OCI-LY7 (cell line): Measurements from ENCODE around the gene SLC9A3. TPM values are rescaled to one million over a fixed set of nuclear protein-coding genes. Genes with fewer than 3 reads are reported as not detected.

Experiments
- BruUV-seq: library from RNA; stranded (reverse); fragments of 400-500 nt; replicated peaks from 2 replicates; lab custom pipeline; 2021; lab: Mats Ljungman, UMichigan
- CTCF ChIA-PET: fragments of 300-600 bp; sonication (Branson Sonifier 250); formaldehyde crosslinking; loops from one replicate; lab custom pipeline; 2022; ENCODE audit warnings: antibody characterized with exemption; ENCODE audit not compliant: unreplicated experiment; lab: Charles Lee
- POLR2A ChIA-PET: fragments of 300-600 bp; sonication (Branson Sonifier 250); formaldehyde crosslinking; loops from one replicate; lab custom pipeline; 2022; ENCODE audit warnings: antibody characterized with exemption; lab: Charles Lee
- DNase-seq: peaks from one replicate; pipeline ENCODE4 v3.0.0-alpha.2; 2015; ENCODE audit warnings: low spot score
- H2AFZ ChIP-seq: fragments of 200-600 bp; sonication (generic), shearing (Covaris generic); 2 replicates; pipeline ENCODE4 v1.6.1; 2014; ENCODE audit warnings: mild to moderate bottlenecking, antibody characterized with exemption, low read length, moderate library complexity
- H3K27ac ChIP-seq: fragments of 200-600 bp; sonication (generic); 2 replicates; pipeline ENCODE4 v1.5.1; 2014; ENCODE audit warnings: mixed run types, low read depth, mild to moderate bottlenecking, moderate library complexity, low read length, inconsistent platforms; ENCODE audit not compliant: poor library complexity, severe bottlenecking
- H3K36me3 ChIP-seq: fragments of 200-600 bp; sonication (generic); 2 replicates; pipeline ENCODE4 v1.6.1; 2014; ENCODE audit warnings: mild to moderate bottlenecking, antibody characterized with exemption, low read length, moderate library complexity, mixed read lengths; ENCODE audit not compliant: insufficient read depth
- H3K4me1 ChIP-seq: fragments of 200-600 bp; sonication (generic); 2 replicates; pipeline ENCODE4 v1.5.1; 2014; ENCODE audit warnings: mild to moderate bottlenecking, low read length; ENCODE audit not compliant: insufficient read depth, poor library complexity, severe bottlenecking
- H3K4me2 ChIP-seq: fragments of 200-600 bp; sonication (generic); 2 replicates; pipeline ENCODE4 v1.6.1; 2014; ENCODE audit warnings: mild to moderate bottlenecking, low read length
- H3K4me3 ChIP-seq: fragments of 200-600 bp; sonication (generic); 2 replicates; pipeline ENCODE4 v1.5.1; 2014; ENCODE audit warnings: mild to moderate bottlenecking, low read depth, low read length; ENCODE audit not compliant: poor library complexity, severe bottlenecking
- H3K79me2 ChIP-seq: fragments of 200-600 bp; sonication (generic); 2 replicates; pipeline ENCODE4 v1.6.1; 2016; ENCODE audit warnings: low read depth, mild to moderate bottlenecking, low read length, moderate library complexity, mixed read lengths; ENCODE audit not compliant: insufficient read depth
- H3K9me2 ChIP-seq: fragments of 200-600 bp; sonication (generic); 2 replicates; pipeline ENCODE4 v1.6.1; 2016; ENCODE audit warnings: mild to moderate bottlenecking, low read length, mixed read lengths; ENCODE audit not compliant: insufficient read depth
- H3K9me3 ChIP-seq: fragments of 200-600 bp; sonication (generic); 2 replicates; pipeline ENCODE4 v1.6.1; 2014; ENCODE audit warnings: mild to moderate bottlenecking, mixed run types, low read length, mixed read lengths
- H4K20me1 ChIP-seq: fragments of 200-600 bp; sonication (generic); 2 replicates; pipeline ENCODE4 v1.6.1; 2014; ENCODE audit warnings: mild to moderate bottlenecking, antibody characterized with exemption, low read length, moderate library complexity, mixed read lengths; ENCODE audit not compliant: insufficient read depth
- CTCF ChIP-seq: fragments of 200-600 bp; sonication (generic); conservative IDR thresholded peaks from 2 replicates; pipeline ENCODE4 v1.5.1; 2014; ENCODE audit warnings: mild to moderate bottlenecking, antibody characterized with exemption, low read length, moderate library complexity, mixed read lengths
- EZH2phosphoT487 ChIP-seq: fragments of 200-600 bp; sonication (generic); IDR thresholded peaks from 2 replicates; pipeline ENCODE4 v1.6.1; 2018; ENCODE audit warnings: low read depth, borderline replicate concordance, mild to moderate bottlenecking, mixed run types, antibody characterized with exemption, low read length, moderate library complexity, mixed read lengths
- intact Hi-C: fragments of 100-400 bp; cut with micrococcal nuclease; formaldehyde crosslinking; loops from one replicate; pipeline ENCODE4 v1.10.0; 2022; ENCODE audit not compliant: unreplicated experiment
- total RNA-seq, 2 experiments: library from RNA; depleted of rRNA in 1 of 2; stranded (reverse); fragments of >200 nt in 1 of 2; shearing (Covaris generic) in 1 of 2; gene quantifications; 2 replicates each; pipeline ENCODE4 v1.2.3, GENCODE V29; 2014 to 2022

The SLC9A3 gene
- total RNA-seq, 2 experiments from 2014 or later, result 2.0 to 4.3 TPM

DNA sequence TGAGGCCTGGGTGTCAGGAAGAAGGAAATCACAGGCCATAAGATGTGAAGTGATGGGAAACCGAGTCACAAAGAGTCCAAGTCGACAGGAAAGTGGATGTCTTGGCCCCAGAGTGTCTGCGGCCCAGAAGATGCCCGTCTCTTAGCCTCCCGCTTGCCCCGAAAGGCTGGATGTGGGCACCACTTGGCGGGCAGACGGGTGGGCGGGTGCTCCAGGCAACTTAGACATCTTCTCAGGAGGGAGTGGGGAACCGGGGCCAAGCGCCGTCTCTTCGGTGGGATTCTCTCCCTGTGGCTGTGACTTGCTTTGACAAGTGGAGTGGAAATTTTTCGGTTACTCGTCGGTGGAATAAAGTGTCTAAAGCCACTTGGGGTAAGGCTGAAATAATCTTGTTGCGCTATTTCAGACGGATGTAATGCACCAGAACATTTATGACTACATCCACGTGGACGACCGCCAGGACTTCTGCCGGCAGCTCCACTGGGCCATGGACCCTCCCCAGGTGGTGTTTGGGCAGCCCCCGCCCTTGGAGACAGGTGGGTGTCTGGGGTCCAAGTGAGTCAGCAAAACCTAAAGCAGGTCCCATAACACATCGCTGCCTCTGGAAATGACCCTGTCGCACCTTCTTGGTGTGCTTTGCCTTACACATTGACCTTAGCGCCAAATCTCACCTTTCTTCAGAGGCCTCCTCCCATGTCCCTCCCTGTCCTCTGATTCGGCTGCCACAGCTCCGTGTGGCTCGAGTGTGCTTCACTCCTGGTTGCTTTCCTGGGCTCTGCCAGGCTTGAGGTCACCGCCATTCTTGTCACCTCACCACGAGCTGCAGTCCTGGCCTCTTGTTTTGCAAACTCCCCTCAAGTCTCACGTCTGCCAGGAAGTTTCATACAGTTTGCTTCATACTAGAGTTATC, 101.7 kb downstream of the SLC9A3 start:
- no peak overlapping the region for H3K4me2 ChIP-seq

DNA sequence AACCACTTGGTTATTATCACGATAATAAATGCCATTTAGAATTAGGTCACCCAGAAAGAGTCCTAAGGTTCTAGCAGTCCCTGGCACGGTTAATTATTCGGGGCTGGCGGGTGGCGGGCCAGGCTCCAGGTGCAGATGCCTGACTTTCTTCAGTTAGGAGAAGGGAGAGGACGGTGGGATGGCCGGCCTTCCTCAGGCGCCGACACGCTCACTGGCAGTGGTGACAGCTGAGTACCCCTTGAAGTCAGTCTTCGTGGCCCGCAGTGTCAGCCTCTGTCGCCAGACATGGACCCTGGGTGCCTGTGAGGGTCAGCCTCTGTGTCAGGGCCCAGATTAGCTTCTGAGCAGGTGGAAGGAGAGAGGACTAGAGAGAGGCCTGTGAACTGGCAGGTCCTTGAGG, 102.3 kb downstream of the SLC9A3 start:
- intact Hi-C loops, result no loop called here
- Histone ChIP-seq H3K4me1 (peaks cover 7% of the 10 kb centered on the region), H3K4me3 (no peak overlapping the region), H3K9me3 (no peaks in the 10 kb centered on the region), H2AFZ (no peak overlapping the region), H3K36me3 (no peaks in the 10 kb centered on the region), H3K9me2 (no peaks in the 10 kb centered on the region), H3K4me2 (no peak overlapping the region), H4K20me1 (no peaks in the 10 kb centered on the region), H3K27ac (no peak overlapping the region), H3K79me2 (no peaks in the 10 kb centered on the region)
- TF ChIP-seq EZH2phosphoT487 (no peak), CTCF (no peak)
- ChIA-PET CTCF (no interaction called here), POLR2A (no interaction called here)
- no peak for DNase-seq
- BruUV-seq, result no TSS peak

More for the DNA sequence above, 101.7 kb downstream of the SLC9A3 start:
- Histone ChIP-seq H4K20me1 (no peaks in the 10 kb centered on the region), H3K36me3 (no peaks in the 10 kb centered on the region), H3K4me3 (no peak overlapping the region), H3K79me2 (no peaks in the 10 kb centered on the region), H3K27ac (no peak overlapping the region), H3K9me3 (no peaks in the 10 kb centered on the region), H2AFZ (no peak overlapping the region), H3K9me2 (no peaks in the 10 kb centered on the region), H3K4me1 (peaks cover 7% of the 10 kb centered on the region)
- no peak for TF ChIP-seq EZH2phosphoT487
- TF ChIP-seq CTCF, result no peak
- intact Hi-C loops, result no loop called here
- ChIA-PET POLR2A (interaction anchor here (0.7 kb wide), 1 partner anchor 24 kb away, joined by 4 read pairs; no protein-coding TSS in a partner anchor), CTCF (no interaction called here)
- no peak for DNase-seq
- BruUV-seq, result no TSS peak
